HCT116 (cell line): Measurements from ENCODE around the gene BMF. TPM values are rescaled to one million over a fixed set of nuclear protein-coding genes. Genes with fewer than 3 reads are reported as not detected.

Experiments
- ATAC-seq: fragments of 200-7000 bp; cut with Tn5 transposase; 2 replicates; pipeline ENCODE4 v1.9.1; 2020; ENCODE audit warnings: mild to moderate bottlenecking, moderate library complexity
- BruUV-seq: library from RNA; stranded (reverse); fragments of 400-500 nt; replicated peaks from 2 replicates; lab custom pipeline; 2021; lab: Mats Ljungman, UMichigan
- CTCF ChIA-PET: fragments of 300-600 bp; sonication (Branson Sonifier 250); formaldehyde crosslinking; loops from one replicate; lab custom pipeline; 2021; ENCODE audit warnings: antibody characterized with exemption; lab: Charles Lee
- POLR2A ChIA-PET: fragments of 300-600, 350-600 bp; sonication (Branson Sonifier 250); formaldehyde crosslinking; loops from one replicate; lab custom pipeline; 2021; ENCODE audit warnings: antibody characterized with exemption; lab: Charles Lee
- RAD21 ChIA-PET, 2 experiments: fragments of 300-600 bp; sonication (Branson Sonifier 250); formaldehyde crosslinking; loops; one replicate each; lab custom pipeline; 2023; ENCODE audit warnings: low total read pairs in 2 of 2; ENCODE audit not compliant: uncharacterized antibody in 2 of 2, unreplicated experiment in 2 of 2, low non-redundant PET in 1 of 2; lab: Charles Lee
- DNase-seq: peaks from one replicate; pipeline ENCODE4 v3.0.0-alpha.2; 2010; ENCODE audit warnings: low read depth, low spot score
- H2AFZ ChIP-seq: fragments of 200-600 bp; shearing (Covaris generic), sonication (generic); 2 replicates; pipeline ENCODE4 v1.6.1; 2017; ENCODE audit warnings: low read depth, mixed run types, mixed read lengths, antibody characterized with exemption, low read length; ENCODE audit not compliant: poor library complexity, severe bottlenecking
- H3K27ac ChIP-seq: 2 replicates; pipeline ENCODE4 v1.5.1; 2012; ENCODE audit warnings: low read depth, low read length
- H3K27me3 ChIP-seq: fragments of 200-600 bp; sonication (generic); 2 replicates; pipeline ENCODE4 v1.6.1; 2016; ENCODE audit warnings: mixed run types, low read length, mixed read lengths; ENCODE audit not compliant: insufficient read depth
- H3K36me3 ChIP-seq, 2 experiments: fragments of 200-500 bp in 1 of 2; fragments of 200-600 bp in 1 of 2; sonication (Bioruptor generic) in 1 of 2; sonication (generic) in 1 of 2; 2 replicates each; pipeline versions ENCODE4 v1.5.1 to v1.6.1; 2014 to 2016; ENCODE audit warnings: low read length in 2 of 2, inconsistent platforms in 1 of 2, mixed read lengths in 1 of 2, mixed run types in 1 of 2; ENCODE audit not compliant: insufficient read depth in 2 of 2, control insufficient read depth in 1 of 2
- H3K4me1 ChIP-seq, 2 experiments: fragments of 200-600 bp in 1 of 2; sonication (generic) in 1 of 2; 2 replicates each; pipeline versions ENCODE4 v1.5.1 to v1.6.1; 2012 to 2017; ENCODE audit warnings: low read length in 2 of 2, inconsistent platforms in 1 of 2, mild to moderate bottlenecking in 1 of 2, mixed read lengths in 1 of 2, mixed run types in 1 of 2, moderate library complexity in 1 of 2; ENCODE audit not compliant: insufficient read depth in 2 of 2, control insufficient read depth in 1 of 2
- H3K4me2 ChIP-seq: fragments of 200-600 bp; sonication (generic); 2 replicates; pipeline ENCODE4 v1.6.1; 2017; ENCODE audit warnings: mixed run types, low read length, mixed read lengths
- H3K4me3 ChIP-seq, 2 experiments: fragments of 200-600 bp in 1 of 2; sonication (generic) in 1 of 2; replicated peaks in 1 of 2; 2 replicates each; pipeline ENCODE4 v1.5.1; 2011 to 2016; ENCODE audit warnings: low read length in 2 of 2, control low read depth in 1 of 2, low read depth in 1 of 2, mild to moderate bottlenecking in 1 of 2, mixed read lengths in 1 of 2, mixed run types in 1 of 2
- H3K79me2 ChIP-seq: fragments of 200-600 bp; sonication (generic); 2 replicates; pipeline ENCODE4 v1.6.1; 2017; ENCODE audit warnings: mild to moderate bottlenecking, mixed run types, low read length, moderate library complexity, mixed read lengths; ENCODE audit not compliant: insufficient read depth
- H3K9ac ChIP-seq: fragments of 200-600 bp; sonication (generic); 2 replicates; pipeline ENCODE4 v1.6.1; 2016; ENCODE audit warnings: low read length, mixed read lengths
- H3K9me2 ChIP-seq: fragments of 200-600 bp; sonication (generic), shearing (Covaris generic); 2 replicates; pipeline ENCODE4 v1.6.1; 2017; ENCODE audit warnings: mixed run types, mild to moderate bottlenecking, moderate library complexity; ENCODE audit not compliant: insufficient read depth
- H3K9me3 ChIP-seq, 2 experiments: fragments of 200-500 bp in 1 of 2; fragments of 200-600 bp in 1 of 2; sonication (Bioruptor generic) in 1 of 2; sonication (generic) in 1 of 2; 2 replicates each; pipeline ENCODE4 v1.6.1; 2014 to 2017; ENCODE audit warnings: low read length in 2 of 2, mixed read lengths in 2 of 2, inconsistent platforms in 1 of 2, low read depth in 1 of 2, mild to moderate bottlenecking in 1 of 2, mixed run types in 1 of 2, moderate library complexity in 1 of 2; ENCODE audit not compliant: control insufficient read depth in 1 of 2, insufficient read depth in 1 of 2
- H4K20me1 ChIP-seq: fragments of 200-600 bp; sonication (generic), shearing (Covaris generic); 2 replicates; pipeline ENCODE4 v1.6.1; 2017; ENCODE audit warnings: mixed run types, mild to moderate bottlenecking, moderate library complexity; ENCODE audit not compliant: insufficient read depth
- CEBPB ChIP-seq: IDR thresholded peaks from 2 replicates; pipeline ENCODE4 v1.6.1; 2012; ENCODE audit warnings: low read depth
- CTCF ChIP-seq, 3 experiments: fragments of 200-600 bp in 1 of 3; sonication (generic) in 1 of 3; IDR thresholded peaks in 2 of 3; conservative IDR thresholded peaks in 1 of 3; 2 replicates each; pipeline ENCODE4 v1.5.1; 2012 to 2017; ENCODE audit warnings: low read depth in 2 of 3, low read length in 2 of 3, antibody characterized with exemption in 1 of 3, borderline replicate concordance in 1 of 3, control low read depth in 1 of 3, mild to moderate bottlenecking in 1 of 3, mixed read lengths in 1 of 3, mixed run types in 1 of 3, moderate library complexity in 1 of 3; ENCODE audit not compliant: insufficient read depth in 1 of 3
- ELF1 ChIP-seq: IDR thresholded peaks from 2 replicates; pipeline ENCODE4 v1.6.1; 2012; ENCODE audit warnings: low read depth, borderline replicate concordance
- EZH2phosphoT487 ChIP-seq: fragments of 200-600 bp; IDR thresholded peaks from 2 replicates; pipeline ENCODE4 v1.6.1; 2018; ENCODE audit warnings: antibody characterized with exemption, borderline replicate concordance
- POLR2A ChIP-seq: IDR thresholded peaks from 2 replicates; pipeline ENCODE4 v1.7.0; 2011; ENCODE audit warnings: borderline replicate concordance; ENCODE audit not compliant: insufficient read depth, insufficient read length; ENCODE audit errors: extremely low read depth
- SIN3A ChIP-seq: IDR thresholded peaks from 2 replicates; pipeline ENCODE4 v1.6.1; 2012; ENCODE audit warnings: low read depth
- YY1 ChIP-seq: IDR thresholded peaks from 2 replicates; pipeline ENCODE4 v1.6.1; 2011; ENCODE audit warnings: low read length, low read depth, moderate library complexity, mild to moderate bottlenecking; ENCODE audit not compliant: insufficient replicate concordance; ENCODE audit errors: extremely low read depth
- ZNF274 ChIP-seq: fragments of 200-500 bp; sonication (Bioruptor generic); IDR thresholded peaks from 2 replicates; pipeline ENCODE4 v1.6.1; 2014; ENCODE audit warnings: mild to moderate bottlenecking, low read depth, low read length, inconsistent platforms
- intact Hi-C: fragments of 100-400 bp; cut with micrococcal nuclease; formaldehyde crosslinking; loops from 2 replicates; pipeline ENCODE4 v1.10.0; 2022
- total RNA-seq: library from RNA; stranded (reverse); gene quantifications from one replicate; pipeline ENCODE4 v1.2.1, GENCODE V29; 2021; ENCODE audit not compliant: unreplicated experiment

BMF gene
- total RNA-seq, 1 experiment from 2014 or later, result 1.0 TPM

GRCh38 chr15:40092256-40092978 lies 16.3 kb downstream of the BMF start:
- H3K4me2 ChIP-seq, result no peak overlapping the region

More at GRCh38 chr15:40092256-40092978, 16.3 kb downstream of the BMF start:
- ChIA-PET CTCF (no interaction called here), RAD21 (no interaction called here), POLR2A (no interaction called here)
- Histone ChIP-seq H3K9ac (no peak overlapping the region), H3K36me3 (no peaks in the 10 kb centered on the region), H2AFZ (no peak overlapping the region), H3K4me1 (peaks cover 4 to 12% of the 10 kb centered on the region in 2 experiments), H3K79me2 (no peaks in the 10 kb centered on the region), H4K20me1 (no peaks in the 10 kb centered on the region), H3K9me3 (no peaks in the 10 kb centered on the region), H3K27me3 (no peaks in the 10 kb centered on the region), H3K4me3 (no peak overlapping the region), H3K27ac (no peak overlapping the region), H3K9me2 (no peaks in the 10 kb centered on the region)
- DNase-seq (no peak), ATAC-seq (no peak)
- intact Hi-C loops, result no loop called here
- no TSS peak for BruUV-seq
- TF ChIP-seq EZH2phosphoT487, result no peak
- TF ChIP-seq CEBPB, result no peak
- TF ChIP-seq ELF1, result no peak
- no peak for TF ChIP-seq CTCF (IDR thresholded peaks at IDR 0.05 in 2 of 3, conservative IDR thresholded peaks at IDR 0.05 in 1 of 3; ENCODE audit: borderline replicate concordance in 1 of 3, insufficient read depth in 1 of 3, low read depth in 2 of 3, low read length in 2 of 3)
- no peak for TF ChIP-seq SIN3A
- TF ChIP-seq POLR2A, result no peak
- TF ChIP-seq YY1, result no peak
- no peak for TF ChIP-seq ZNF274
